ENCODE results near the gene KRTAP15-1. TPM values are rescaled to one million over a fixed set of nuclear protein-coding genes. Genes with fewer than 3 reads are reported as not detected.

Gene KRTAP15-1
- total RNA-seq, 2 donors from 2014 or later, result not detected

GRCh38 chr21:30448514-30448913, 8.4 kb downstream of the KRTAP15-1 start:
- Mint-ChIP-seq H3K4me1 (no peaks in the 10 kb centered on the region), H3K36me3 (ENCODE audit: low read depth) (no peaks in the 10 kb centered on the region), H3K4me3 (no peak overlapping the region), H3K27ac (no peak overlapping the region), H3K27me3 (no peaks in the 10 kb centered on the region)
- ATAC-seq (no peak), DNase-seq (no peak)
- H3K9me3 ChIP-seq (ENCODE audit: control insufficient read depth, low read length, poor library complexity, severe bottlenecking), result no peaks in the 10 kb centered on the region

DNA sequence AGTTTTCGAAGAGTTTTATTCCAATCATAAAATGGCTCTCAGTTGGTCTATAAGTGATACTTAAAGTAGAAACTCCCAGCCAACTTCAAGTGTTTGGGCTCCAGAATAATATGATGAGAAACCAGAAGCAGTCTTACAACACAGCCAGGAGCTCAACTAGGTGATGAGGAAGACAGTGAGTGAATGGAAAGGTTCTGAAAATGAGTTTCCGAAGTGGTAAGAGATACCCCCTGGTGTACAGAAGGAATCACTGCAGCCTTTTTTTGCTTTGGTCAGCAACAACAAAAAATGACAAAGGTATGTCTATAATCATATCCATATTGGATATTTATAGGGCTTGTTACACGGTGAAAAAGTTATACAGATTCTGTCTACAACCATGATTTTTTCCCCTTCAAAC, 23.6 kb downstream of the KRTAP15-1 start:
- no peaks in the 10 kb centered on the region for H3K36me3 Mint-ChIP-seq (ENCODE audit: low read depth)
- ATAC-seq (no peak), DNase-seq (no peak)
- no peak overlapping the region for H3K27ac Mint-ChIP-seq
- H3K4me3 Mint-ChIP-seq, result no peak overlapping the region
- H3K4me1 Mint-ChIP-seq, result no peaks in the 10 kb centered on the region
- H3K27me3 Mint-ChIP-seq, result no peaks in the 10 kb centered on the region
- H3K9me3 ChIP-seq (ENCODE audit: control insufficient read depth, low read length, poor library complexity, severe bottlenecking), result no peaks in the 10 kb centered on the region

DNA sequence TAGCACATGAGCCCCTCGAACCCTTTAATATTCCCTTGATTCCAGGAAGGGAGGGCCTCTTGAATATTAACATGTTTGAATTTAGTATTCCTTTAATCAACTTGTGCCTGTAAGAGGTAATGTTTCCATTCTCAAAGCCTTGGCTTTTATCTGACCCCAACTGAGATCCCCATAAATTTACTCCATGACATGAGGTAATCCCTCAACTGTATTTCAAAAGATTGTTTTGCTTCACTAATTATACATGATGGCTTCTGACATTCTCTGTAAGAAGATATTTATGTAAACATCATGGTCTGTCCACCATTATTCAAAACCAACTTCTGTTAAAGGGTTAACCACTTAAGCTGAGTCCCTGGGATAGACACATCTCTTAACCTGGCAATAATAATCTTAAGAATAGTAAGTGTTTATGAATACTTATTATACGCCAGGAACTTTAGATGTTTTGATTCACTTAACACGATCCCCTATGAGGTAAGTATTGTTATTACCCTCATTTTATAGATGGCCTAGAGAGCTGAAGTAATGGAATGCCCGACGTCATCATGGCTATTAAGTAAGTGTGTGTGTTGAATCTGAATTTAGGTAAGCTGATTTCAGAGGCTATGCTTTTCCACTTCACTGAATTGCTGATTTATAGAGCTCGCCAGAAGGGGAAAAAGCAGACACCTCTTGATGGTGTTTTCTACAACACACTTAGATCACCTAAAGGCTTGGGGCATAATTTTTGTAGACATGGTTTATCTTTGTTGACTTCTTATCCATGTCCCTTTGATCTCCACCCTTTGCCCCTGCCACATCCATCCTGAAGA, 29.0 kb downstream of the KRTAP15-1 start:
- Mint-ChIP-seq H3K4me1 (no peaks in the 10 kb centered on the region), H3K4me3 (no peak overlapping the region), H3K27me3 (no peaks in the 10 kb centered on the region), H3K27ac (no peak overlapping the region), H3K36me3 (ENCODE audit: low read depth) (no peaks in the 10 kb centered on the region)
- ATAC-seq (no peak), DNase-seq (no peak)
- no peaks in the 10 kb centered on the region for H3K9me3 ChIP-seq (ENCODE audit: control insufficient read depth, low read length, poor library complexity, severe bottlenecking)

GRCh38 chr21:30478004-30478403, 37.9 kb downstream of the KRTAP15-1 start:
- no peaks in the 10 kb centered on the region for H3K9me3 ChIP-seq (ENCODE audit: control insufficient read depth, low read length, poor library complexity, severe bottlenecking)
- Mint-ChIP-seq H3K36me3 (ENCODE audit: low read depth) (no peaks in the 10 kb centered on the region), H3K27me3 (no peaks in the 10 kb centered on the region), H3K4me1 (no peaks in the 10 kb centered on the region), H3K4me3 (no peak overlapping the region), H3K27ac (no peak overlapping the region)
- no peak for ATAC-seq
- no peak for DNase-seq

GRCh38 chr21:30479259-30479658, 39.2 kb downstream of the KRTAP15-1 start:
- Mint-ChIP-seq H3K27ac (no peak overlapping the region), H3K36me3 (ENCODE audit: low read depth) (no peaks in the 10 kb centered on the region), H3K4me3 (no peak overlapping the region), H3K4me1 (no peaks in the 10 kb centered on the region), H3K27me3 (no peaks in the 10 kb centered on the region)
- ATAC-seq, result no peak
- no peaks in the 10 kb centered on the region for H3K9me3 ChIP-seq (ENCODE audit: control insufficient read depth, low read length, poor library complexity, severe bottlenecking)
- DNase-seq, result no peak

- no peaks in the 10 kb centered on the region for H3K9me3 ChIP-seq (ENCODE audit: control insufficient read depth, low read length, poor library complexity, severe bottlenecking)
- ATAC-seq, result no peak
- H3K27me3 Mint-ChIP-seq, result no peaks in the 10 kb centered on the region
- no peak within 1 kb of the TSS for H3K27ac Mint-ChIP-seq
- no peaks in the 10 kb centered on the region for H3K4me1 Mint-ChIP-seq
- H3K36me3 Mint-ChIP-seq (ENCODE audit: low read depth), result no peaks in the 10 kb centered on the region
- H3K4me3 Mint-ChIP-seq, result no peak within 1 kb of the TSS
- no peak for DNase-seq
Observed at GRCh38 chr21:30480145-30480544, 40.1 kb downstream of the KRTAP15-1 start, which contains the start of gene KRTAP19-1. Gene KRTAP19-1, minus strand, starts transcription at chr21:30480367. Its CDS starts 50 bp downstream, at chr21:30480317.

DNA sequence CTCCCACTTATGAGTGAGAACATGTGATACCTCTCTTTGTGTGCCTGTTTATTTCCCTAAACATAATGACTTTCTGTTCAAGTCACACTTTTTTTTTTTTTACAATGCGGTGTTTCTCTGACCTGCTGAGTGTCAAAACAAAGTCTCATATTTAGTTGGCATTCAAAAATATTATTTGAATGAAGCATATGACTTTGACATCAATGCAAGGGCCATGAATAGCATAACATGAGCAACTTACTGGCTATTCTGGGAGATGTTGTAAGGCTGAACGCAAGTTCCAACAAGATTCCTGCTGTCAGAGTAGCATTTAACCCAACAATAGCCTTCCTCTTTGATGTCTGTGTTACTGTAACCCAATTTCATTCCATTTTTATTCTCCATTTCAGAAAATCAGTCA, 42.1 kb downstream of the KRTAP15-1 start:
- no peak for DNase-seq
- peaks cover 4% of the 10 kb centered on the region for H3K9me3 ChIP-seq (ENCODE audit: control insufficient read depth, low read length, poor library complexity, severe bottlenecking)
- no peaks in the 10 kb centered on the region for H3K27me3 Mint-ChIP-seq
- H3K4me1 Mint-ChIP-seq, result no peaks in the 10 kb centered on the region
- H3K36me3 Mint-ChIP-seq (ENCODE audit: low read depth), result no peaks in the 10 kb centered on the region
- H3K27ac Mint-ChIP-seq, result no peak overlapping the region
- ATAC-seq, result no peak
- H3K4me3 Mint-ChIP-seq, result no peak overlapping the region

DNA sequence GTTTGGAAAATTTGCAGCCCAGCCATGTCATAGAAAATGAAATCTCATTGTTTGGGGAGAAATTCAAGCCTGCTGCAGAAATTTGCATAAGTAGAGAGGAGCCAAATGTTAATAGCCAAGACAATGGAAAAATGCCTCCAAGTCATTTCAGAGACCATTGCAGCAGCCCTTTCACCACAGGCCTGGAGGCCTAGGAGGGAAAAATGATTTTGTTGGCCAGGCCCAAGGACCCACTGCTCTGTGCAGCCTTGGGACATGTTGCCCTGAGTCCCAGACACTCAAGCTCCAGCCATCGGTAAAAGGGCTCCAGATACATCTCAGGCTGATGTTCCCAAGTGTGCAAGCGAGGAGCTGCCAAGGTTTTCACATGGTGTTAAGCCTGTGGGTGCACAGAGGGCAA, 46.1 kb downstream of the KRTAP15-1 start:
- H3K9me3 ChIP-seq (ENCODE audit: control insufficient read depth, low read length, poor library complexity, severe bottlenecking), result peaks cover 4% of the 10 kb centered on the region
- H3K27ac Mint-ChIP-seq, result no peak overlapping the region
- no peak overlapping the region for H3K4me3 Mint-ChIP-seq
- DNase-seq, result no peak
- no peak for ATAC-seq
- no peaks in the 10 kb centered on the region for H3K36me3 Mint-ChIP-seq (ENCODE audit: low read depth)
- no peaks in the 10 kb centered on the region for H3K27me3 Mint-ChIP-seq
- H3K4me1 Mint-ChIP-seq, result no peaks in the 10 kb centered on the region

DNA sequence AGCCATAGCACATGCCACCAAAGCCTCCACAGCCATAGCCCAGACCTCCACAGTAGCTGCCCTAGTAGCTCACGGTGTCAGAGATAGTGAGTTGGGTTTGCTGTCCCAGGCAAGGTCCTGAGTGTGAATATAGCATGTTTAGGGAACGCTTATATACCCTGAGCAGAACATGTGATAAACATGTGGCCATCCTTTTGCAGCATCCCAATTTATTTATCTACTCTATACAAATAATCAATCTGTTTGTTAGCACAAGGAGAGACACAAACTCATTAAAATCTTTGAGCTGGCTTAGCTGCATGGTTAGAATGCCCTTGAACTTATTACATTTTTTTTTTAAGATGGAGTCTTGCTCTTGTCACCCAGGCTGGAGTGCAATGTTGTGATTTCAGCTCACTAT, 47.3 kb downstream of the KRTAP15-1 start, which contains the start of gene KRTAP19-2:
KRTAP19-2 (minus strand) TSS at position 101 of the 400 bp plus-strand sequence; CDS start at position 13, 88 bp downstream.
- no peak within 1 kb of the TSS for H3K4me3 Mint-ChIP-seq
- no peak for ATAC-seq
- H3K9me3 ChIP-seq (ENCODE audit: control insufficient read depth, low read length, poor library complexity, severe bottlenecking), result peaks cover 4% of the 10 kb centered on the region

More for the DNA sequence above, 47.3 kb downstream of the KRTAP15-1 start, which contains the start of gene KRTAP19-2:
- no peaks in the 10 kb centered on the region for H3K27me3 Mint-ChIP-seq
- no peaks in the 10 kb centered on the region for H3K4me1 Mint-ChIP-seq
- no peaks in the 10 kb centered on the region for H3K36me3 Mint-ChIP-seq (ENCODE audit: low read depth)
- no peak for DNase-seq
- no peak within 1 kb of the TSS for H3K27ac Mint-ChIP-seq

Other genes with a start within 250 kb of the KRTAP15-1 start
- not detected for gene CLDN8, start 224.2 kb upstream of the KRTAP15-1 start, total RNA-seq
- gene KRTAP24-1, start 157.3 kb upstream of the KRTAP15-1 start, total RNA-seq, result not detected
- not detected for gene KRTAP25-1, start 150.8 kb upstream of the KRTAP15-1 start, total RNA-seq
- gene KRTAP26-1, start 120.0 kb upstream of the KRTAP15-1 start, total RNA-seq, result not detected
- not detected for gene KRTAP27-1, start 102.6 kb upstream of the KRTAP15-1 start, total RNA-seq
- not detected for gene KRTAP23-1, start 91.7 kb upstream of the KRTAP15-1 start, total RNA-seq
- gene KRTAP13-2, start 68.0 kb upstream of the KRTAP15-1 start, total RNA-seq, result not detected
- not detected for gene KRTAP13-1, start 44.2 kb upstream of the KRTAP15-1 start, total RNA-seq
- gene KRTAP13-3, start 14.3 kb upstream of the KRTAP15-1 start, total RNA-seq, result not detected
- not detected for gene KRTAP13-4, start 10.1 kb upstream of the KRTAP15-1 start, total RNA-seq
- gene KRTAP19-1, start 40.1 kb downstream of the KRTAP15-1 start, total RNA-seq, result not detected
- not detected for gene KRTAP19-2, start 47.2 kb downstream of the KRTAP15-1 start, total RNA-seq
- not detected for gene KRTAP19-3, start 51.7 kb downstream of the KRTAP15-1 start, total RNA-seq
- not detected for gene KRTAP19-4, start 56.9 kb downstream of the KRTAP15-1 start, total RNA-seq
- not detected for gene KRTAP19-5, start 61.9 kb downstream of the KRTAP15-1 start, total RNA-seq
- gene KRTAP19-6, start 101.6 kb downstream of the KRTAP15-1 start, total RNA-seq, result not detected
- gene KRTAP19-7, start 121.0 kb downstream of the KRTAP15-1 start, total RNA-seq, result not detected
- gene KRTAP22-2, start 150.1 kb downstream of the KRTAP15-1 start, total RNA-seq, result not detected
- gene KRTAP6-3, start 152.2 kb downstream of the KRTAP15-1 start, total RNA-seq, result not detected
- gene KRTAP6-2, start 158.6 kb downstream of the KRTAP15-1 start, total RNA-seq, result not detected
- not detected for gene KRTAP22-1, start 160.8 kb downstream of the KRTAP15-1 start, total RNA-seq
- not detected for gene KRTAP6-1, start 173.7 kb downstream of the KRTAP15-1 start, total RNA-seq
- gene KRTAP20-1, start 176.2 kb downstream of the KRTAP15-1 start, total RNA-seq, result not detected
- not detected for gene KRTAP20-4, start 180.4 kb downstream of the KRTAP15-1 start, total RNA-seq
- not detected for gene KRTAP20-2, start 194.9 kb downstream of the KRTAP15-1 start, total RNA-seq
- not detected for gene KRTAP20-3, start 202.6 kb downstream of the KRTAP15-1 start, total RNA-seq